Mammary epithelial cell (primary cell): ENCODE measurements around the gene MC4R.

ENCODE experiments used
- CTCF ChIP-seq, 2 donors: IDR thresholded peaks in 1 of 2; conservative IDR thresholded peaks in 1 of 2; 2 replicates each; pipeline ENCODE4 v1.5.1; 2011 to 2012; ENCODE audit warnings: inconsistent platforms in 2 of 2, low read length in 2 of 2, mild to moderate bottlenecking in 2 of 2, control low read depth in 1 of 2, low read depth in 1 of 2; ENCODE audit not compliant: insufficient read depth in 1 of 2; ENCODE audit errors: extremely low read depth in 1 of 2
- EZH2 ChIP-seq: IDR thresholded peaks from 2 replicates; pipeline ENCODE4 v1.6.1; 2012; ENCODE audit warnings: low read length, inconsistent platforms, borderline replicate concordance

- no peak for TF ChIP-seq CTCF (conservative IDR thresholded peaks at IDR 0.05 in 1 of 2, IDR thresholded peaks at IDR 0.05 in 1 of 2; ENCODE audit: extremely low read depth in 1 of 2, insufficient read depth in 1 of 2, low read depth in 1 of 2, low read length in 2 of 2)
- TF ChIP-seq EZH2: no peak
Observed at GRCh38 chr18:60391571-60392226, 19.1 kb upstream of the MC4R start.
